Right atrium auricular region (tissue), 2 donors: Measurements from ENCODE around the gene IL20. TPM values are rescaled to one million over a fixed set of nuclear protein-coding genes. Genes with fewer than 3 reads are reported as not detected.

ENCODE experiments used
- DNase-seq: peaks from one replicate; pipeline ENCODE4 v3.0.0-alpha.2; 2019; ENCODE audit warnings: low spot score
- H3K27ac ChIP-seq, 2 donors: fragments of 200-600 bp; sonication (generic); 1 replicate in 1 of 2; 2 replicates in 1 of 2; pipeline ENCODE4 v1.5.1; 2016 to 2019
- H3K27me3 ChIP-seq, 2 donors: fragments of 200-600 bp; sonication (generic); one replicate each; pipeline versions ENCODE4 v1.5.1 to v1.6.0; 2017 to 2019
- H3K36me3 ChIP-seq: fragments of 200-600 bp; sonication (generic); one replicate; pipeline ENCODE4 v1.5.1; 2016
- H3K4me1 ChIP-seq, 2 donors: fragments of 200-600 bp; sonication (generic); one replicate each; pipeline versions ENCODE4 v1.5.1 to v1.6.0; 2017 to 2019
- H3K4me3 ChIP-seq, 2 donors: fragments of 200-600 bp; sonication (generic); 1 replicate in 1 of 2; 2 replicates in 1 of 2; pipeline ENCODE4 v1.5.1; 2017 to 2019; ENCODE audit warnings: mild to moderate bottlenecking in 1 of 2, moderate library complexity in 1 of 2
- H3K9me3 ChIP-seq, 2 donors: fragments of 200-600 bp; sonication (generic); one replicate each; pipeline ENCODE4 v1.5.1; 2019
- CTCF ChIP-seq, 2 donors: fragments of 200-600 bp; sonication (generic); IDR thresholded peaks; one replicate each; pipeline ENCODE4 v1.5.1; 2019; ENCODE audit warnings: antibody characterized with exemption in 2 of 2
- total RNA-seq, 2 donors: library from RNA; depleted of rRNA; stranded (reverse); fragments of >200 nt; gene quantifications; one replicate each; pipeline ENCODE4 v1.1.0, GENCODE V29; 2016

IL20 gene
- total RNA-seq, 2 donors from 2014 or later, result 0.20 TPM; not detected in 1

- H3K4me1 ChIP-seq, result no peaks in the 10 kb centered on the region
- H3K36me3 ChIP-seq, result no peaks in the 10 kb centered on the region
- no peak overlapping the region for H3K4me3 ChIP-seq
- no peak overlapping the region for H3K27ac ChIP-seq
- TF ChIP-seq CTCF (IDR thresholded peaks at IDR 0.05), result no peak
- no peaks in the 10 kb centered on the region for H3K9me3 ChIP-seq
- no peaks in the 10 kb centered on the region for H3K27me3 ChIP-seq
- no peak for DNase-seq
Observed at GRCh38 chr1:206832352-206832880, 33.0 kb upstream of the IL20 start.

- H3K4me1 ChIP-seq, result no peaks in the 10 kb centered on the region
- H3K27ac ChIP-seq, result no peak overlapping the region
Observed at GRCh38 chr1:206833106-206833680, 32.2 kb upstream of the IL20 start.

GRCh38 chr1:206833801-206834200 is 31.6 kb upstream of the IL20 start:
- DNase-seq, result no peak
- TF ChIP-seq CTCF (IDR thresholded peaks at IDR 0.05), result no peak
- Histone ChIP-seq H3K27ac (no peak overlapping the region), H3K36me3 (no peaks in the 10 kb centered on the region), H3K9me3 (no peaks in the 10 kb centered on the region), H3K4me3 (no peak overlapping the region), H3K4me1 (no peaks in the 10 kb centered on the region), H3K27me3 (no peaks in the 10 kb centered on the region)

More at GRCh38 chr1:206833106-206833680, 32.2 kb upstream of the IL20 start:
- Histone ChIP-seq H3K36me3 (no peaks in the 10 kb centered on the region), H3K4me3 (no peak overlapping the region), H3K9me3 (no peaks in the 10 kb centered on the region), H3K27me3 (no peaks in the 10 kb centered on the region)
- DNase-seq, result no peak
- TF ChIP-seq CTCF (IDR thresholded peaks at IDR 0.05), result no peak

- H3K9me3 ChIP-seq, result no peaks in the 10 kb centered on the region
- no peak for DNase-seq
- H3K27me3 ChIP-seq, result no peaks in the 10 kb centered on the region
- no peaks in the 10 kb centered on the region for H3K36me3 ChIP-seq
- H3K27ac ChIP-seq, result no peak overlapping the region
- no peak overlapping the region for H3K4me3 ChIP-seq
- H3K4me1 ChIP-seq, result no peaks in the 10 kb centered on the region
- TF ChIP-seq CTCF (IDR thresholded peaks at IDR 0.05), result no peak
Observed at GRCh38 chr1:206834217-206834616, 31.2 kb upstream of the IL20 start.

- H3K9me3 ChIP-seq, result no peaks in the 10 kb centered on the region
- H3K36me3 ChIP-seq, result no peaks in the 10 kb centered on the region
- no peak overlapping the region for H3K27ac ChIP-seq
- H3K4me1 ChIP-seq, result no peaks in the 10 kb centered on the region
- TF ChIP-seq CTCF (IDR thresholded peaks at IDR 0.05), result no peak
- no peak for DNase-seq
- no peaks in the 10 kb centered on the region for H3K27me3 ChIP-seq
- H3K4me3 ChIP-seq, result no peak overlapping the region
Observed at GRCh38 chr1:206834711-206835110, 30.7 kb upstream of the IL20 start.

GRCh38 chr1:206835186-206835585 is 30.2 kb upstream of the IL20 start:
- no peaks in the 10 kb centered on the region for H3K4me1 ChIP-seq
- no peak overlapping the region for H3K27ac ChIP-seq
- no peak overlapping the region for H3K4me3 ChIP-seq
- no peaks in the 10 kb centered on the region for H3K27me3 ChIP-seq
- no peaks in the 10 kb centered on the region for H3K9me3 ChIP-seq
- DNase-seq, result no peak
- H3K36me3 ChIP-seq, result no peaks in the 10 kb centered on the region
- TF ChIP-seq CTCF (IDR thresholded peaks at IDR 0.05), result no peak
